Natural killer cell (primary cell): ENCODE data around the gene GOT1. TPM values are rescaled to one million over a fixed set of nuclear protein-coding genes. Genes with fewer than 3 reads are reported as not detected.

ENCODE experiments used
- ATAC-seq, 3 donors: fragments of 150-1000 bp in 2 of 3; fragments of 200-7000 bp in 1 of 3; cut with Tn5 transposase; 1 replicate in 1 of 3; 2 replicates in 2 of 3; pipeline ENCODE4 v1.10.0; 2021; ENCODE audit warnings: mild to moderate bottlenecking in 2 of 3, moderate library complexity in 2 of 3
- DNase-seq, 2 donors: peaks; one replicate each; pipeline versions ENCODE4 v3.0.0 to v3.0.0-alpha.2; 2013 to 2021; ENCODE audit warnings: mixed read lengths in 1 of 2
- H3K27ac ChIP-seq: one replicate; pipeline ENCODE4 v1.5.1; 2013; ENCODE audit warnings: mild to moderate bottlenecking, low read length
- H3K27me3 ChIP-seq: one replicate; pipeline ENCODE4 v1.6.1; 2013; ENCODE audit warnings: low read length; ENCODE audit not compliant: control insufficient read depth, insufficient read depth
- H3K36me3 ChIP-seq: one replicate; pipeline ENCODE4 v1.6.1; 2013; ENCODE audit warnings: low read length; ENCODE audit not compliant: control insufficient read depth, insufficient read depth
- H3K4me1 ChIP-seq: one replicate; pipeline ENCODE4 v1.6.1; 2013; ENCODE audit warnings: low read length; ENCODE audit not compliant: control insufficient read depth, insufficient read depth
- H3K4me3 ChIP-seq: one replicate; pipeline ENCODE4 v1.5.1; 2013; ENCODE audit warnings: low read length
- H3K9me3 ChIP-seq: one replicate; pipeline ENCODE4 v1.6.1; 2013; ENCODE audit warnings: low read length; ENCODE audit not compliant: control insufficient read depth, insufficient read depth
- H3K27ac Mint-ChIP-seq, 2 donors: one replicate each; pipeline ENCODE4 v1.8.0; 2022; ENCODE audit warnings: mild to moderate bottlenecking in 2 of 2, mixed read lengths in 2 of 2, moderate library complexity in 1 of 2
- H3K27me3 Mint-ChIP-seq, 2 donors: one replicate each; pipeline ENCODE4 v1.8.0; 2022; ENCODE audit warnings: low read depth in 2 of 2, mixed read lengths in 2 of 2
- H3K36me3 Mint-ChIP-seq: one replicate; pipeline ENCODE4 v1.8.0; 2022; ENCODE audit warnings: mixed read lengths
- H3K4me1 Mint-ChIP-seq, 2 donors: one replicate each; pipeline ENCODE4 v1.8.0; 2022; ENCODE audit warnings: mixed read lengths in 2 of 2
- H3K4me3 Mint-ChIP-seq: one replicate; pipeline ENCODE4 v1.8.0; 2022; ENCODE audit warnings: mild to moderate bottlenecking, moderate library complexity, mixed read lengths
- H3K9me3 Mint-ChIP-seq, 2 donors: one replicate each; pipeline ENCODE4 v1.8.0; 2022; ENCODE audit warnings: mixed read lengths in 2 of 2
- WGBS: methylation state at CpG from one replicate; pipeline ENCODE4 v1.1.7; 2013; ENCODE audit warnings: missing lambda C conversion rate; ENCODE audit not compliant: insufficient coverage; 5-methylcytosine and 5-hydroxymethylcytosine counted together
- intact Hi-C: fragments of 100-400 bp; cut with micrococcal nuclease; formaldehyde crosslinking; loops from one replicate; pipeline ENCODE4 v1.14.2; 2022
- total RNA-seq, 4 donors: library from RNA; stranded (reverse); fragments of 120-200 nt in 1 of 4; gene quantifications; one replicate each; pipeline versions ENCODE4 v1.2.3 to v1.2.4, GENCODE V29; 2013 to 2022
- TF ChIP-seq, protein P1 (sequence below): fragments of 200-600 bp; IDR thresholded peaks from one replicate; pipeline ENCODE4 v1.8.0; 2022; ENCODE audit warnings: antibody characterized with exemption

Gene GOT1
- total RNA-seq, 3 donors from 2014 or later (not counting 1 experiment from before 2014, with no cell fraction given), result 8.5 to 15.1 (median 8.5) TPM

DNA sequence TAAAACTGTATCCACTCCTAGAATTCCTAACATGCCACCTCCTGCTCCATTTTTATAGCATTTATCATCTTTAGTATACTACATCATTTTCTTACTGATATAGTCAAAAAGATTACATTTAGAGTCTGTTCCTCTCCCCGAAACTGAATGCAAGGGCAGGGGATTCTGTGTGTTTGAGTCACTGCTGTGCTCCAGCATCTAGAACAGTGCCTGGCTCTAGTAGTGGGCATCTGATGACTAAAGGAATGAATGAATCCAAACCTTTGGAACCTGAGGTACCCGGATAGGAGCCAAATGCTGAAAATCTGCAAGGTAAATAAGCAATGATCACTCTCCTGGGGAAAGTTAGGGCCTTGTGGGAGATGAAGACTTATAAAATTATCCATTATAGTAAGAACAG is 18.9 kb downstream of the GOT1 start:
- Mint-ChIP-seq H3K36me3 (no peaks in the 10 kb centered on the region), H3K9me3 (no peaks in the 10 kb centered on the region), H3K4me3 (no peak overlapping the region), H3K27ac (no peak overlapping the region), H3K4me1 (peaks cover 14 to 17% of the 10 kb centered on the region in 2 donors), H3K27me3 (no peaks in the 10 kb centered on the region)
- ATAC-seq (no peak), DNase-seq (no peak)
- Histone ChIP-seq H3K36me3 (no peaks in the 10 kb centered on the region), H3K27ac (no peak overlapping the region), H3K27me3 (no peaks in the 10 kb centered on the region), H3K9me3 (no peaks in the 10 kb centered on the region), H3K4me3 (no peak overlapping the region), H3K4me1 (no peaks in the 10 kb centered on the region)
- intact Hi-C loops, result no loop called here
- TF ChIP-seq, protein P1, sequence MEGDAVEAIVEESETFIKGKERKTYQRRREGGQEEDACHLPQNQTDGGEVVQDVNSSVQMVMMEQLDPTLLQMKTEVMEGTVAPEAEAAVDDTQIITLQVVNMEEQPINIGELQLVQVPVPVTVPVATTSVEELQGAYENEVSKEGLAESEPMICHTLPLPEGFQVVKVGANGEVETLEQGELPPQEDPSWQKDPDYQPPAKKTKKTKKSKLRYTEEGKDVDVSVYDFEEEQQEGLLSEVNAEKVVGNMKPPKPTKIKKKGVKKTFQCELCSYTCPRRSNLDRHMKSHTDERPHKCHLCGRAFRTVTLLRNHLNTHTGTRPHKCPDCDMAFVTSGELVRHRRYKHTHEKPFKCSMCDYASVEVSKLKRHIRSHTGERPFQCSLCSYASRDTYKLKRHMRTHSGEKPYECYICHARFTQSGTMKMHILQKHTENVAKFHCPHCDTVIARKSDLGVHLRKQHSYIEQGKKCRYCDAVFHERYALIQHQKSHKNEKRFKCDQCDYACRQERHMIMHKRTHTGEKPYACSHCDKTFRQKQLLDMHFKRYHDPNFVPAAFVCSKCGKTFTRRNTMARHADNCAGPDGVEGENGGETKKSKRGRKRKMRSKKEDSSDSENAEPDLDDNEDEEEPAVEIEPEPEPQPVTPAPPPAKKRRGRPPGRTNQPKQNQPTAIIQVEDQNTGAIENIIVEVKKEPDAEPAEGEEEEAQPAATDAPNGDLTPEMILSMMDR, result no peak
- WGBS, result 83% methylated on average over 2 of the region's 2 CpGs

DNA sequence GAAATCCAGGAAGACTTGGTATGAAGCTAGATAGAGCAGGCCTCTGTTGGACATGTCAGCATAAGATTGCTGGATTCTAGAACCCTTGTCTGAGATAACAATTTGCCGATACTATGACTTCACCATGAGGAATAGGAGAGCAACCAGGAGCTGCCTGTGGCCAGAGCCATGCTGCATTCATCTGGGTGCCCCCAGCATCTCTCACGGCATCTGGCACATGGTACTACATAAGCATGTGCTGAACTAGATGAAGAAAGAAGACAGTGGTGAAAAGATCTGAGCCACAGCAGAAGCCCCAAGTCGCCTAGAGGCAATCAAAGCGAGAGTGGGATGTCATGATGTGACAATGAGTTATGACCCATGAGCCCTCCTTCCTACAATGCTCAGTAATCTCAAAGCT is 19.5 kb downstream of the GOT1 start:
- no peak overlapping the region for H3K27ac ChIP-seq
- ATAC-seq (no peak), DNase-seq (no peak)
- H3K9me3 Mint-ChIP-seq, result no peaks in the 10 kb centered on the region
- TF ChIP-seq, protein P1, result no peak
- peaks cover 5% of the 10 kb centered on the region for H3K36me3 ChIP-seq
- H3K4me1 Mint-ChIP-seq, result peaks cover 14 to 17% of the 10 kb centered on the region in 2 donors
- H3K36me3 Mint-ChIP-seq, result peaks cover 2% of the 10 kb centered on the region
- no peaks in the 10 kb centered on the region for H3K4me1 ChIP-seq
- WGBS, result 91% methylated on average over 4 of the region's 4 CpGs
- H3K27me3 Mint-ChIP-seq, result no peaks in the 10 kb centered on the region
- H3K27me3 ChIP-seq, result no peaks in the 10 kb centered on the region
- H3K4me3 ChIP-seq, result no peak overlapping the region
- no peak overlapping the region for H3K27ac Mint-ChIP-seq
- H3K4me3 Mint-ChIP-seq, result no peak overlapping the region
- intact Hi-C loops, result no loop called here
- H3K9me3 ChIP-seq, result no peaks in the 10 kb centered on the region

- H3K4me1 Mint-ChIP-seq, result peaks cover 14% of the 10 kb centered on the region in 2 donors
- Histone ChIP-seq H3K9me3 (no peaks in the 10 kb centered on the region), H3K27me3 (no peaks in the 10 kb centered on the region), H3K27ac (no peak overlapping the region), H3K36me3 (peaks cover 11% of the 10 kb centered on the region), H3K4me3 (no peak overlapping the region), H3K4me1 (no peaks in the 10 kb centered on the region)
- H3K27ac Mint-ChIP-seq, result no peak overlapping the region
- no peaks in the 10 kb centered on the region for H3K27me3 Mint-ChIP-seq
- H3K9me3 Mint-ChIP-seq, result no peaks in the 10 kb centered on the region
- WGBS, result 77% methylated on average over 1 of the region's 1 CpG
- intact Hi-C loops, result no loop called here
- TF ChIP-seq, protein P1, result no peak
- DNase-seq (no peak), ATAC-seq (no peak)
- no peak overlapping the region for H3K4me3 Mint-ChIP-seq
- H3K36me3 Mint-ChIP-seq, result peaks cover 9% of the 10 kb centered on the region
These were observed 20.3 kb downstream of the GOT1 start for GRCh38 chr10:99410146-99410545.

DNA sequence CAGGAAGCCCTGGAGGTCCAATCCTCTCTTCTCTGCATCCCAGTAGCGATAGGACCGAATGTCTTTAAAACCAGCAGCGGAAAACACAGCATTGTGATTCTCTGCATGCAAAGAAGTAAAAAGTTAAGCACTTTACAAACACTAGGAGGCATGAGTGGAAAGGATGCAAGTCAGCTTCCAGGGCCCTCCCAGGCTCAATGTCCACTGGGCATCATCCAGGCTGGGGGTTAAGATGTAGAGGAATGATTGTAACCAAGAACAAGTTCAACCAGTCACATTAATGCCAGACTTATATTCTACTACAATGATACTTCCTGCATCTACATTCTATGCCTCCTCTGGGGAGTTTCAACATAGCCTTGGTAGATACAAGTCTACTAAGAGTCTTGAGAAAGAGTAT is 24.3 kb downstream of the GOT1 start:
- ATAC-seq (no peak), DNase-seq (no peak)
- Histone ChIP-seq H3K27ac (no peak overlapping the region), H3K9me3 (no peaks in the 10 kb centered on the region), H3K27me3 (no peaks in the 10 kb centered on the region), H3K4me3 (no peak overlapping the region), H3K4me1 (no peaks in the 10 kb centered on the region), H3K36me3 (peaks cover 34% of the 10 kb centered on the region)
- TF ChIP-seq, protein P1, result no peak
- no peaks in the 10 kb centered on the region for H3K27me3 Mint-ChIP-seq
- 100% methylated on average over 3 of the region's 3 CpGs for WGBS
- no peaks in the 10 kb centered on the region for H3K9me3 Mint-ChIP-seq
- H3K4me3 Mint-ChIP-seq, result no peak overlapping the region
- H3K27ac Mint-ChIP-seq, result no peak overlapping the region
- intact Hi-C loops, result no loop called here
- peaks cover 14% of the 10 kb centered on the region for H3K36me3 Mint-ChIP-seq
- H3K4me1 Mint-ChIP-seq, result no peaks in the 10 kb centered on the region
